HL-60 (cell line): ENCODE measurements around the gene NKX2-3.

Experiments
- CTCF ChIP-seq: IDR thresholded peaks from one replicate; pipeline ENCODE4 v1.5.1; 2011; ENCODE audit warnings: low read length, control low read depth, inconsistent platforms; ENCODE audit not compliant: insufficient read depth
- GABPA ChIP-seq: IDR thresholded peaks from 2 replicates; pipeline ENCODE4 v1.6.1; 2012; ENCODE audit warnings: low read depth
- SPI1 ChIP-seq: IDR thresholded peaks from 2 replicates; pipeline ENCODE4 v1.6.1; 2012; ENCODE audit warnings: low read depth, mild to moderate bottlenecking, borderline replicate concordance

DNA sequence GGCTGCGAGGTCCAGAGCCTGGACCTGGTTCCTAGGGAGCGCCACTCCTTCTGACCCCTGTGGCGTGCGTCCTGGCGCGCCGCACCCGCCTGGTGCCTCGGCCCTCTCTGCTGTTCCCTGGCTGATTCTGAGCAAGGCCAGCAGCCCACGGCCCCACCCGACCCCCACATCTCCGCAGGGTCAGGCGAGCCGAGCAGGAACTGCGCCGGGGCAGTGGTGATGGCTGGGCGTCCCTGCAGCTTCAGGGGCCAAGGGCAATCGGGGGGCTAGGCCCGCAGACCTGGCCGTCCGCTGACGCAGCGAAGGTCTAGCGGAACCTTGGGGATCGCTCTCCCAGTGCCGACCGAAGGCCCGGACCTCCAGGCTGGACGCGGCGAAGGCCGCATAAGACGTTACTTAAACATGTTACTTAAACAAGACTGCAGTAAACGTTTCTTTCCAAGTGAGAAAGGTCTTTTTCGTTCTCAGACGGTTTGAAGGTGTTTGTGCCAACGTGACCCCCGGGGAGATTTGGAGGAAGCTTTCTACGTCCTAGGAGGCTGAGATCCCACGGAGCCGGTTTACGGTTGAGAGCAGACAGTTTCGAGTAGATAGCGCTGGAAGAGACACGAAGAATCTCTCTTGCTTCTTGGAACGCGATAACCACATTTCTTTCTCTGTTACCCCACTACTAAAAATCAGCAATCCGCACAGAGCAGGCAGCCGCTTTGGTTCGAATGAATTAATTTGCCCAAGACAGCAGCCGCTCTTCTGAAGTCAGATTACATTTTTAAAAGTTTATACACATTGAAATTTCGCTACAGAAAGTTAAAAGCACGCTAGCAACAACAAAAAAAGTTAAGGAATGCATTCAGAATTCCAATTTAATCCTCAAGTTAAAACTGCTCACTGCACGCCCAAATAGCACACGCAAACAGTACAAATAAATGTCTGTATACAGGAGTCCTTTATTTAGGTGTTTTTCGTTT, 4.9 kb upstream of the NKX2-3 start:
- no peak for TF ChIP-seq CTCF
- no peak for TF ChIP-seq GABPA
- no peak for TF ChIP-seq SPI1
